GM19452 (cell line): ENCODE results near the gene RASA3.
"Not testable (repeated sequence)": the region's sequence is repeated elsewhere in the genome, so short reads cannot be mapped to it uniquely, and the experiment has no call there.

Experiments used
- ATAC-seq: cut with Tn5 transposase; IDR thresholded peaks from one replicate; pipeline ENCODE4 v1.9.1; 2021; ENCODE audit not compliant: unreplicated experiment

RASA3 gene

GRCh38 chr13:114132419-114133121 is at the start of gene RASA3:
TSS of gene RASA3 (minus strand) at chr13:114132623. CDS start at chr13:114132489, 134 bp downstream.
- peak; percentile 62 for ATAC-seq

- ATAC-seq = no peak
Observed at GRCh38 chr13:114179087-114179658, 46.8 kb upstream of the RASA3 start, which contains the start of gene CFAP97D2. TSS of gene CFAP97D2 (plus strand) at chr13:114179257. CDS start at chr13:114179331, 74 bp downstream.

- ATAC-seq = no peak
Observed at GRCh38 chr13:114177245-114178010, 45.0 kb upstream of the RASA3 start.

DNA sequence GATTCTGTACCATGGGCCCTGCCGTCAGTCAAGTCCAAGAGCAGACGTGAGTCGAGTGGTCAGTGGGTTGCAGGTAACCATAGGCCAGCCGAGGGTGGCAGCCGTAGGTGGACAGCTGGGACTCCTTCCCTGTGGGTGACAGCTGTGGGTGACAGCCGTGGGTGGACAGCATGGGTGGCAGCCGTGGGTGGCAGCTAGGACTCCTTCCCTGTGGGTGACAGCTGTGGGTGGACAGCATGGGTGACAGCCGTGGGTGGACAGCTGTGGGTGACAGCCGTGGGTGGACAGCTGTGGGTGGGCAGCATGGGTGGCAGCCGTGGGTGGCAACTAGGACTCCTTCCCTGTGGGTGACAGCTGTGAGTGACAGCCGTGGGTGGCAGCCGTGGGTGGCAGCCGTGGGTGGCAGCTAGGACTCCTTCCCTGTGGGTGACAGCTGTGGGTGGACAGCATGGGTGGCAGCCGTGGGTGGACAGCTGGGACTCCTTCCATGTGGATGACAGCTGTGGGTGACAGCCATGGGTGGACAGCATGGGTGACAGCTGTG is 44.0 kb upstream of the RASA3 start:
- not testable (repeated sequence) for ATAC-seq

GRCh38 chr13:114174529-114174961 is 42.1 kb upstream of the RASA3 start:
- no peak for ATAC-seq

GRCh38 chr13:114173745-114174144 is 41.3 kb upstream of the RASA3 start:
- ATAC-seq = no peak

GRCh38 chr13:114173272-114173671 is 40.8 kb upstream of the RASA3 start:
- ATAC-seq = no peak

- ATAC-seq = no peak
Observed at GRCh38 chr13:114167885-114168284, 35.5 kb upstream of the RASA3 start.

DNA sequence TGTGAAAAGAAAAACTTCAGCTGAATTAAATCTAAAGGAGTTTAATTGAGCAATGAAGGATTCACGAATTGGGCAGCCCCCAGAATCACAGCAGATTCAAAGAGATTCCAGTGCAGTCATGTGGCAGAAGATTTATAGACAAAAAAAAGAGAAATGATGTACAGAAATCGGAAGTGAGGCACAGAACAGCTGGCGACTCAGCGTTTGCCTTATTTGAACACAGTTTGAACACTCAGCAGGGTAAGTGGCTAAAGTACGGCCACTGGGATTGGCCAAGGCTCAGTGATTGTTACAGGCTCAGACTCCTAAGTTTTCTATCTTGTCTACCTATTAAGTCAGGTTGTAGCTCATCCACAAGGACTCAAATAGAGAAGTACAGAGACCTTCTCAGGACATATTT is 35.0 kb upstream of the RASA3 start:
- ATAC-seq = no peak

DNA sequence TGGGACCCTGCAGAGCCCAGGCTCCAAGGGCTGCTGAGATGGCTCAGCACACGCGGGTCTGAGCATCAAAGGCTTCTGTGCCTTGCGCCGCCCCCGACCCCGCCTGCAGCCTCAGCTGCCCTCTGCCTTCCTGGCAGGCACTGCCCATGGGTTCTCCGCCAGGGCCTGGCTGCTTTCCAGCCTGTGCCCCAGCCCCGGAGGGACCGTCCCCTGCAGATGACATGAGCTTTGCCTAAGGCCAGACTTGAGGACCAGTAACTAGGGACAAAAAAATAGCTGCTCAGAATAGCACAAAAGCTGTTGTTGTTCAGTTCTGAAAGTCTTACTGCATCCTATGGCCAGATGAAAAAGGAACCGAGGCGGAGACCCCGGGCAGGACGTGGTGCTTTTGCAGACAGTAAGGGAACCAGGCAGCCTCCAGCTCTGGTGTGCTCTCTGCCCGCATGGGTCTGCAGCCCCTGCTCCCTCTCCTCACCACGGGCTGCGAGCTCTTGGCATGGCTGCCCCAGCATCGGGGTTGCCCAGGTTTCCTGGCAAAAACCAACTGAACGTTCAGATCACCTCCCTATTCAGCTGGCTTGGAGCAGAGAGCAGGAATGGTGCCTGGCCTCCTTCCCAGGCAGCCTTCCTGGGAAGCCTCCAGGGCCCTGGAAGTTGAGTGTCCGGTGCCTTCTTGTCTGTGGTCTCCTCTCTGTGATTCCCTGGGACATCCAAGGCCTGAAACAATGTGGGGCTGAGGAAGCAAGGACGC is 34.1 kb upstream of the RASA3 start:
- no peak for ATAC-seq

- ATAC-seq = no peak
Observed at GRCh38 chr13:114164681-114165429, 32.4 kb upstream of the RASA3 start.

DNA sequence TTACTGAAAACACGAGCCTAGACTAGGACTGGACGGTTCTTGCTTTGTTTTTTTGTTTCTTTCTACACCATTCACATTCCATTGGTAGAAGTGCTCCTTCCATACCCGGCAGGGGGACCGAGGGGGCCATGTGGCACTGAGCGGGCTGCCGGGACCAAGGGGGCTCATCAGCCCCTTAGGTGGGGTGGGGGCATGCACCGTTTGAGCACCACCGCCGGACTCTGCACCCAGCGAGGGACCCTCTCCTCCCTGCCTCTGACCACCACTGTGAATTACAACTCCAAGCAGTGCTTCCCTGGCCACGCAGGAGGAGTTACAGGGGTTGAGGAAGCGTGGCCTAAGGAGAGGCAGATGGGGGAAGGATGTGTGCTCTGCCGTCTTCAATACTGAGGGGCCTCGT is 31.6 kb upstream of the RASA3 start:
- ATAC-seq = no peak

- ATAC-seq = no peak
Observed at GRCh38 chr13:114162533-114162922, 30.1 kb upstream of the RASA3 start.

DNA sequence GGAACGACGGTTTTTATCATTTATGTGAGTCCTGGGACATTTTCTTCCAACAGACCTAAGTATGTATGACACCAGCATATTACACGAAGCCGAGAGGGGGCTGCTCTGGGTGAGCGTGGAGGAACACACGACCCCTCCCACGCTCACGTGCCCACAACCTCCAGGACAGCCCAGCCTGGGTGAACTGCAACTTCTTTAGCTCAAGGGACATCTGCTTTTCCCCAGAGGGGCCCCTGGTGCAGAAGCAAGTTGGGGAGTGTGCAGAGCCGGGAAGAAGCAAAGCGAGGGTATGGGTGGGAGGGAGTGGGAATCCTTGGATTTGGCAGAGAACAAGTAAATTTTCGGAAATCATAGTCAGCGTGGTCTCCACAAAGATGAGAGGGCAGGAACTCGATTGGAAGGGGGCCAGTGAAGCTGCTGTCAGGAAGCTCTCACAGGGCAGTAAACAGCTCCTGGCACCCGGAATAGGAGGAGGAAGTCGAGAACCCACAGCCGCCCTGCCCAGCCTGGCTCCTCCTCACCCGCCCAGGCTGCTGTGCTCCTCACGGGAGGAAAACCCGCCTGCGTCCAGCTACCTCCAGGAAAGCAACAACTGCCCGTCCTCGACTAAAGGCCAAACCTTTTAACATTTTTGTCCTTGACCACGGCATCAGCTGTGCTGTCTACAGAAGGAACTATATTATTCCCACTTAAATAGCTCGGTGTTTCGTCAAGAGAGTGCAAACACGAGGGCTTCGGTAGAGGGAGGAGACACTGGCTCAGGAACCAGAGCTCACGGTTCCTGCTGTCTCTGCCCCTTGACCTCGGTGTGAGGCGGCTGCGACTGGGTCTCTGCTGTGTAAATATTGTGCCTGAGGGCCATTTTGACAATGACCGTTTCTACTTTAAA is 29.5 kb upstream of the RASA3 start:
- ATAC-seq = no peak

GRCh38 chr13:114161028-114161556 is 28.7 kb upstream of the RASA3 start:
- ATAC-seq = no peak

DNA sequence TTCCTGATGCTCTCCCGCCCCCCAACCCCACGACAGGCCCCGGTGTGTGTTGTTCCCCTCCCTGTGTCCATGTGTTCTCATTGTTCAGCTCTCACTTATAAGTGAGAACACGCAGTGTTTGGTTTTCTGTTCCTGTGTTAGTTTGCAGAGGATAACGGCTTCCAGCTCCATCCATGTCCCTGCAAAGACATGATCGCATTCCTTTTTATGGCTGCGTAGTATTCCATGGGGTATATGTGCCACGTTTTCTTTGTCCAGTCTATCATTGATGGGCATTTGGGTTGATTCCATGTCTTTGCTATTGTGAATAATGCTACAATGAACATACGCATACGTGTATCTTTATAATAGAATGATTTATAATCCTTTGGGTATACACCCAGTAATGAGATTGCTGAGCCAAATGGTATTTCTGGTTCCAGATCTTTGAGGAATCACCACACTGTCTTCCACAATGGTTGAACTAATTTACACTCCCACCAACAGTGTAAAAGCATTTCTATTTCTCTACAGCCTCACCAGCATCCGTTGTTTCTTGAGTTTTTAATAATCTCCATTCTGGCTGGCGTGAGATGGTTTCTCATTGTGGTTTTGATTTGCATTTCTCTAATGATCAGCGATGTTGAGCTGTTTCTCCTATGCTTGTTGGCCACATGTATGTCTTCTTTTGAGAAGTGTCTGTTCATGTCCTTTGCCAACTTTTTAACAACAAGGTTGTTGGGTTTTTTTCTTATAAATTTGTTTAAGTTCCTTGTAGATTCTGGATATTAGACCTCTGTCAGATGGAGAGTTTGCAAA is 26.6 kb upstream of the RASA3 start:
- not testable (repeated sequence) for ATAC-seq

DNA sequence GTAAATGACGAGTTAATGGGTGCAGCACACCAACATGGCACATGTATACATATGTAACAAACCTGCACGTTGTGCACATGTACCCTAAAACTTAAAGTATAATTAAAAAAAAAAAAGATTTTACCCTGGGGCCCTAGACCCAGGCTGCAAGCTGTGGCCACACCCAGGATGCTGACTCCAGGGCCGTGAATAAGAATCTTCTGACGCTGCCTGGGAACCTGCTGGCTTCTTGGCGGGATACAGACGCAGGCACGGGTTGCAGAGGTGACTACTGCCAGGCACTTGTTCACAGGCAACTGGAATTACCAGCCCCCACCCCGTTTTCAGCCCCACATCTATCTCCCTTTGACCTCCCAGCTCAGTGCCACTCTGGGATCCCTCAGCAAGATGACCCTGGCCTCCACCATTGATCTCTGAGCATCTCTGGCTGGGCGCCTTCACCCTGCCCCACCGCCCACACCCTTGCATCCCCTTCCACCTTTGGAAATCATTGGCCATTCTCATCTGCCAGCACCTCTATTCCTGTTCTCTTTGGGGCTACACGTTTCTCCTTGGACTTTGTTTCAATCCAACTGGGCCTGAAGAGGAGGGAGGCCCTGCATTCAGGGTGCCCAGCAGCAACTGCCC is 25.6 kb upstream of the RASA3 start:
- no peak for ATAC-seq
